Transverse colon (tissue), 4 donors: Measurements from ENCODE around the gene PLCB1. TPM values are rescaled to one million over a fixed set of nuclear protein-coding genes. Genes with fewer than 3 reads are reported as not detected.

Experiments
- DNase-seq: peaks from one replicate; pipeline ENCODE4 v3.0.0-alpha.2; 2019
- H3K27ac ChIP-seq, 4 donors: fragments of 200-600 bp; sonication (generic); 2 replicates each; pipeline ENCODE4 v1.5.1; 2016 to 2018; ENCODE audit warnings: inconsistent platforms in 4 of 4
- H3K27me3 ChIP-seq: fragments of 200-600 bp; sonication (generic); 2 replicates; pipeline ENCODE4 v1.5.1; 2017; ENCODE audit warnings: inconsistent platforms
- H3K36me3 ChIP-seq, 4 donors: fragments of 200-600 bp; sonication (generic); 2 replicates each; pipeline ENCODE4 v1.5.1; 2017 to 2019; ENCODE audit warnings: inconsistent platforms in 4 of 4
- H3K4me1 ChIP-seq, 4 donors: fragments of 200-600 bp; sonication (generic); 2 replicates each; pipeline ENCODE4 v1.5.1; 2017 to 2020; ENCODE audit warnings: inconsistent platforms in 4 of 4
- H3K4me3 ChIP-seq, 4 donors: fragments of 200-600 bp; sonication (generic); 1 replicate in 1 of 4; 2 replicates in 3 of 4; pipeline versions ENCODE4 v1.5.1 to v1.6.1; 2017 to 2019; ENCODE audit warnings: inconsistent platforms in 4 of 4
- H3K9me3 ChIP-seq, 2 donors: fragments of 200-600 bp; sonication (generic); 2 replicates each; pipeline ENCODE4 v1.5.1; 2017 to 2019; ENCODE audit warnings: inconsistent platforms in 2 of 2
- CTCF ChIP-seq, 5 experiments: fragments of 200-600 bp in 3 of 5; fragments of 450-650 bp in 2 of 5; sonication (generic) in 3 of 5; IDR thresholded peaks; 1 replicate in 2 of 5; 2 replicates in 3 of 5; pipeline ENCODE4 v1.5.1; 2016 to 2017; ENCODE audit warnings: antibody characterized with exemption in 5 of 5, inconsistent platforms in 3 of 5, mild to moderate bottlenecking in 2 of 5, moderate library complexity in 1 of 5
- EP300 ChIP-seq: sonication (generic); formaldehyde crosslinking; IDR thresholded peaks from one replicate; pipeline ENCODE4 v1.6.1; 2017; ENCODE audit warnings: antibody characterized with exemption, low read depth
- POLR2A ChIP-seq: fragments of 450-650 bp; IDR thresholded peaks from one replicate; pipeline ENCODE4 v1.6.1; 2016; ENCODE audit warnings: antibody characterized with exemption, mild to moderate bottlenecking, moderate library complexity
- POLR2AphosphoS5 ChIP-seq, 3 donors: sonication (generic); formaldehyde crosslinking; IDR thresholded peaks; one replicate each; pipeline ENCODE4 v1.6.1; 2016; ENCODE audit warnings: antibody characterized with exemption in 3 of 3
- WGBS, 2 donors: methylation state at CpG; one replicate each; pipeline ENCODE4 v1.1.5; 2018; ENCODE audit warnings: low coverage in 1 of 2; 5-methylcytosine and 5-hydroxymethylcytosine counted together
- in situ Hi-C, 4 donors: fragments of 200-750 bp; cut with MboI; loops; one replicate each; pipeline versions ENCODE4 v1.15.0 to v1.15.1; 2017; ENCODE audit warnings: low sequenced_read_pairs in 3 of 4, low pct_ligation_motif_present in 1 of 4, low pct_unique_long_range_greater_than_20kb in 1 of 4
- intact Hi-C: fragments of 100-400 bp; cut with DNase I; formaldehyde crosslinking; loops from one replicate; pipeline ENCODE4 v1.15.1; 2023; ENCODE audit warnings: low total_unique reads
- total RNA-seq, 4 donors: library from RNA; depleted of rRNA; stranded (reverse); fragments of >200 nt; gene quantifications; one replicate each; pipeline ENCODE4 v1.1.0, GENCODE V29; 2016

PLCB1 gene
- total RNA-seq, 4 donors from 2014 or later, result 13.1 to 18.6 (median 15.8) TPM

- in situ Hi-C loops, result loop anchor here in 3 of 4 donors (25.0 kb wide), 3 partner anchors 167 to 567 kb away; no protein-coding TSS in a partner anchor
- H3K36me3 ChIP-seq, result no peaks in the 10 kb centered on the region
- peaks cover 0 to 2% (median 0%) of the 10 kb centered on the region in 4 donors for H3K4me1 ChIP-seq
- 85 to 88% methylated on average over 8 of the region's 8 CpGs for WGBS, 2 donors
- TF ChIP-seq POLR2A (no peak), CTCF (IDR thresholded peaks at IDR 0.05) (no peak), EP300 (no peak), POLR2AphosphoS5 (IDR thresholded peaks at IDR 0.05) (no peak)
- DNase-seq, result no peak
- H3K27me3 ChIP-seq, result no peaks in the 10 kb centered on the region
- H3K9me3 ChIP-seq, result no peaks in the 10 kb centered on the region
- no peak overlapping the region for H3K4me3 ChIP-seq
- intact Hi-C loops, result no loop called here
- H3K27ac ChIP-seq, result no peak overlapping the region
Measured at GRCh38 chr20:8145246-8146168, 13.4 kb downstream of the PLCB1 start.

- no peak for DNase-seq
- Histone ChIP-seq H3K4me3 (no peak overlapping the region), H3K27ac (no peak overlapping the region), H3K9me3 (no peaks in the 10 kb centered on the region), H3K4me1 (peaks cover 0 to 13% (median 0%) of the 10 kb centered on the region in 4 donors), H3K36me3 (no peaks in the 10 kb centered on the region), H3K27me3 (no peaks in the 10 kb centered on the region)
- intact Hi-C loops, result no loop called here
- WGBS, 2 donors, result 86% methylated on average over 3 of the region's 3 CpGs
- TF ChIP-seq POLR2AphosphoS5 (IDR thresholded peaks at IDR 0.05), result no peak
- no peak for TF ChIP-seq CTCF (IDR thresholded peaks at IDR 0.05)
- no peak for TF ChIP-seq POLR2A
- TF ChIP-seq EP300, result no peak
- in situ Hi-C loops, result loop anchor here in 3 of 4 donors (25.0 kb wide), 3 partner anchors 165 to 565 kb away; no protein-coding TSS in a partner anchor
Measured at GRCh38 chr20:8147476-8147875, 15.4 kb downstream of the PLCB1 start.

GRCh38 chr20:8148501-8148900 is 16.4 kb downstream of the PLCB1 start:
- in situ Hi-C loops, result loop anchor here in 3 of 4 donors (25.0 kb wide), 3 partner anchors 164 to 564 kb away; no protein-coding TSS in a partner anchor
- Histone ChIP-seq H3K27ac (no peak overlapping the region), H3K4me3 (no peak overlapping the region), H3K4me1 (peaks cover 0 to 23% (median 5%) of the 10 kb centered on the region in 4 donors), H3K9me3 (no peaks in the 10 kb centered on the region), H3K27me3 (no peaks in the 10 kb centered on the region), H3K36me3 (no peaks in the 10 kb centered on the region)
- DNase-seq, result no peak
- no peak for TF ChIP-seq POLR2AphosphoS5 (IDR thresholded peaks at IDR 0.05)
- TF ChIP-seq POLR2A, result no peak
- no peak for TF ChIP-seq CTCF (IDR thresholded peaks at IDR 0.05)
- no peak for TF ChIP-seq EP300
- intact Hi-C loops, result no loop called here

GRCh38 chr20:8150591-8150990 is 18.5 kb downstream of the PLCB1 start:
- Histone ChIP-seq H3K27ac (peak overlapping the region in 3 of 4 donors; percentile 19 to 38 (median 36)), H3K9me3 (no peaks in the 10 kb centered on the region), H3K36me3 (no peaks in the 10 kb centered on the region), H3K4me3 (no peak overlapping the region), H3K4me1 (peaks cover 0 to 37% (median 10%) of the 10 kb centered on the region in 4 donors), H3K27me3 (no peaks in the 10 kb centered on the region)
- 42 to 47% methylated on average over 1 of the region's 1 CpG for WGBS, 2 donors
- in situ Hi-C loops, result no loop called here
- DNase-seq, result no peak
- intact Hi-C loops, result no loop called here
- TF ChIP-seq CTCF (IDR thresholded peaks at IDR 0.05), result no peak
- TF ChIP-seq POLR2AphosphoS5 (IDR thresholded peaks at IDR 0.05), result no peak
- no peak for TF ChIP-seq POLR2A
- no peak for TF ChIP-seq EP300
